Stimulated activated CD8-positive, alpha-beta memory T cell treated with anti-CD3 and anti-CD28 coated beads, Interleukin-7, amount 100 ng/mL, for 48 hours (primary cell): ENCODE measurements around the gene OXSM.
A peak's percentile ranks its signal among the peaks of the same experiment; 100 is the strongest.

ENCODE experiments used
- DNase-seq, 2 donors: peaks; one replicate each; pipeline ENCODE4 v3.0.0-alpha.2; 2020; ENCODE audit warnings: low read depth in 1 of 2; ENCODE audit errors: extremely low read depth in 1 of 2

OXSM gene

DNA sequence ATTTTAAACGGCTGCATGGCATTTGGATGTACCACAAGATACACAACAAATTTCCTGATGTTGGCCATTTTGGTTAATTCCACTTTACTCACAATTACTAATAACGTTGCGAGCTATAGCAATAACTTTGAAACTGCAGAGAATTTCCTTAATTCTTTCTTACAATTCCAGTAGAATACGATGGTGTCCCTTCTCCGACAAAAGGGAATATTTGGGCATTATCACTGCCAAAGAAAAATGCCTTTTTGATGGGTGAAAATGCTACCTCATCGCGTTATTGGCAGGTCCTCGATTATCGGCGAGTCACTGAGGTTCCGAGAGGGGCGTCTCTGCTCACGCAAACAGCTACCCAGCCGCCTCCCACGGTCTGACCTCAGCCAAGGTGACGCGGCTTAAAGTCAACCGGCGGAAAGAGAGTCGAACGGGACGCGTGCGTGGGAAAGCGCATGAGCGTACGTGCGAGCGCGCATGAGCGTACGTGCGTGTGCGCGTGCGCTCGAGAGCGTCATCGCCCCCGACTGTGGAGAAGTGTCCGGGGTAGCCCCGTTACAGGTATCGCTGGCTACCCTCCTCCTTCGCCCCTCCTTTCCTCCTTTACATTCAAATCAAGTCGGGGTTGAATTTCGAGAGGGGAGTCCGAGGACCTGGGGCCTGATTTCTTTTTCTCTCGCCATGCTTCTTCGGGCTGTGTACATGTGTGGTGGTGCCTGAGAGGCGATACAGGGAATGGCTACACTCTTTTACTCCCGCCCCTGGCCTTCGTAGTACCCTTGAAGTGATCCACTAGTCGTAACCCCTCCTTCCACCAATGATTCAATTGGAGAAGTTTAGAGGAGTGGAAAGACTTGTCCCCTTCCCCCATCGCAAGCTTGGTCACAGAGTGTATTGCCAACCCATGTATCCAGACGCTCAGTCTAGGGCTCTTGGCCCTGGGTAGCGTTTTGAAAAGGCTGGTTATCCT is at the start of gene OXSM:
Gene OXSM, plus strand, starts transcription at position 495 of the 961 bp plus-strand sequence. CDS start 931 bp downstream, outside the sequence.
- DNase-seq: peak; percentile 84 to 95

- no peak for DNase-seq
Observed at GRCh38 chr3:25744470-25744869, 45.4 kb upstream of the OXSM start.

DNA sequence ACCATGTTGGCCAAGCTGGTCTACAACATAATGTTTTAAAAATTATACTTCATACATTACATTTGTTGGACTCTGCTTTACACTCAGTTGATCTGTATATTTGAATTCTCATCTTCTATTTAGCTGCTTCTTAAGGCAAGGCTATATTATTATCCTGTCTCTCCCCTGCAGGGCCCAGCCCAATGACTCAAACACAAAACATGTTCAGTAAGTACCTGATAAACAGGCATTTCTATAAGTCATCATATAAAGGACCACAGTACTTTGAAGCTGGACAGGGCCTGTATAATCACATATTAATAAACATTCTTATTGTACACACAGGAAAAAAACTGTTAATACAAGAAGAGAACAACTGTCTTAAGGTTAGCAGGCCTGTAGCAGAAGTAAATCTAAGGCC is 42.9 kb upstream of the OXSM start:
- DNase-seq: no peak

GRCh38 chr3:25748189-25748588 is 41.7 kb upstream of the OXSM start:
- DNase-seq: no peak

- DNase-seq: no peak
Observed at GRCh38 chr3:25749031-25749581, 40.8 kb upstream of the OXSM start.

- no peak for DNase-seq
Observed at GRCh38 chr3:25751048-25751447, 38.8 kb upstream of the OXSM start.

DNA sequence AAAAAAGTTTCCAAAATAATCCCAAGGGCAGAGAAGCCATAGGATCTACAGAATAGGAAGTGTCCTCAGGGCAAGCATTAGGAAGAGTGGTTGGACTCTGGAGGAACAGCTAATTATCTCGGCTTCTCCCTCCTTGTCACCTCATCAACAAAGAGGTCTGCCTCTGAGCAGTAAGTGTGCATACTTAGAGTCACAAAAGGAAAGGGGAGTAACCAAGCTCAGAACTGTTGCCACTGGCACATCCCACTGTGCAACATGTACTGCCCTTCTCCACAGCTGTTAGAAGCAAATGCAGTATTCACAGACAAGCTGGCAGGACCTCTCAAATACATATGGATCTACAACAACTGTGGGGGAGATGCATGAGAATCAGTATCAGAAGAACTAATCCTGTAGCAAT is 38.2 kb upstream of the OXSM start:
- no peak for DNase-seq

DNA sequence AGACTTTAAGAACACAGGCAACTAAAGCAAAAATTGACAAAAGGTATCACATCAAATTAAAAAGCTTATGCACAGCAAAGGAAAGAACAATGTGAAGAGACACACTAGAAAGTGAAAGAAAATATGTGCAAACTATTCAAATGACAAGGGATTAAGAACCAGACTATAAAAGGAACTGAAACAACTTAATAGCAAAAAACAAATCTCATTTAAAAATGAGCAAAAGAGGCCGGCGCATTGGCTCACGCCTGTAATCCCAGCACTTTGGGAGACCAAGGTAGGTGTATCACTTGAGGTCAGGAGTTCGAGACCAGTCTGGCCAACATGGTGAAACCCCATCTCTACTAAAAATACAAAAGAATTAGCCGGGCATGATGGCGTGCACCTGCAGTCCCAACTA is 21.0 kb upstream of the OXSM start:
- no peak for DNase-seq

DNA sequence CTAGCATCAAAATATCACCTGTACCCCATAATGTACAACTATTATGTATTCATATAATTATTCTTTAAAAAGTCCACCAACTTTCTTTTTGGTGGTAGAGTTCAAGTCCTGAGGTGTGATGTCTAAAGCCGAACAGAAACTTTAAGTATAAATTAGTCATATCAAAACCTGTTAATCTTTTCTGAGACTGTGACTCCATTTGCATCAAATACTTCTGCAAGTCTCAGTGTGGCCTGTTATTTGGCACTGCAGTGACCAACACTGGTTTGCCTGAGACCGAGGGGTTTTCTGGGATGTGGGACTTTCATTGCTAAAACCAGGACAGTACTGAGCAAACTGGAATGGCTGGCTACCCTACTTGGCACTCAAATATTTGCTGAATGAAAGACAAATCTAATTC is 14.0 kb upstream of the OXSM start:
- no peak for DNase-seq

DNA sequence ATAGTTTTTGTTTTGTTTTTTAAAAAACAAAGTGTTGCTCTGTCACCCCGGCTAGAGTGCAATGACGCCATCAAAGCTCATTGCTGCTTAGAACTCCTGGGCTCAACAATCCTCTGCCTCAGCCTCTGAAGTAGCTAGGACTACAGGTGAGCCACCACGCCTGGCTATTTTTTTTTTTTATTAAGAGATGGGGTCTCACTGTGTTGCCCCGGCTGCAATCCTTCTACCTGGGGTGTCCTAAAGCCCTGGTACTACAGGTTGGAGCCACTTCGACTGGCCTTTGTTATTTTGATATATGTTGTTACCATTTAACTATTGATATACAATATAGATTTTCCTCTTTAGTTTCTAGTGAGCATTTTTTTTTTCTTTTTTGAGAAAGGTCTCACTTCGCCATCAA is 9.3 kb upstream of the OXSM start:
- no peak for DNase-seq

GRCh38 chr3:25781145-25781757 is 8.6 kb upstream of the OXSM start:
- no peak for DNase-seq

GRCh38 chr3:25781758-25782594 is 7.9 kb upstream of the OXSM start:
- no peak for DNase-seq

GRCh38 chr3:25782636-25782937 is 7.3 kb upstream of the OXSM start:
- DNase-seq: no peak

GRCh38 chr3:25782938-25783660 is 6.8 kb upstream of the OXSM start, which contains the start of gene NGLY1:
TSS of gene NGLY1 (minus strand) at chr3:25783443. CDS start at chr3:25783390, 53 bp downstream.
- DNase-seq: peak; percentile 66 to 68

DNA sequence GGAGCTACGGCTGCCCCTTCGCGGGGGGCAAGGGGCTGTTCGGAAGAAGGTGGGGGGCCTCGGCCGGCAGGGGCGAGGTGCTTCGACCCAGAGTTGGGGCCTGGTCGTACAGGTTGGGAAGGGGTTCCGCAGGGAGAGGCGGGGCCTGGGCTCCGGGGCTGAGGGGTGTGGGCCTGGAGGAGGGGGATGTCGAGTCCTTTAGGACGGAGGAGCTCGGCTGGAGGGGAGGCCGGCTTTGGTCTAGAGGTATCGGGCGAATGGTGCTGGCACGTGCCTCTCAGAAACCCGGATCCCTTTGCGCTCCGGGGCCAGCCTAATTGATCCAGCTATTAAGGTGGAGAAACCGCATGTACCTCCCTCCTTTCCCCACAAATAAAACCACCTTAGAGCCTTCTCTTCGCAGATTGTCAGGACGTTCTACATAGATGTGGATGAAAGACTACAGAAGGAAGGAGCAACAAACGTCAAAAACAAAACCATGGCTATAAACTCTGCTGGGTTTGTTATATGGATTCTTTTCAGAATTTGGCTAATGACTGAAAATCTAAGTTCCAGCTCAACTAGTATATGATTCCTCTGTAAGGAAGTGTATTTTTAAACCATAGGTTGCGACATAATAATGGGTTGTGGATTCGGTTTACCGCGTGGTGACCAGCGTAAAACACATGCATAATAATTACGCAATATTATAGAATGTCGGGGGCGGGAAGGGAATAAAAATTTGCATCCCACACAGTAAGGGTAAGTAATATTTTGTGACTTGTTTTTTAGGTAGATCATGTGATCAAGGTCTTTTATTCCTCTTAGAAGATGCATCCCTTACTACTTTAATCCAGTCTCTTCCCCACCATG is 6.0 kb upstream of the OXSM start:
- DNase-seq: peak in 1 of 2 donors; percentile 18

DNA sequence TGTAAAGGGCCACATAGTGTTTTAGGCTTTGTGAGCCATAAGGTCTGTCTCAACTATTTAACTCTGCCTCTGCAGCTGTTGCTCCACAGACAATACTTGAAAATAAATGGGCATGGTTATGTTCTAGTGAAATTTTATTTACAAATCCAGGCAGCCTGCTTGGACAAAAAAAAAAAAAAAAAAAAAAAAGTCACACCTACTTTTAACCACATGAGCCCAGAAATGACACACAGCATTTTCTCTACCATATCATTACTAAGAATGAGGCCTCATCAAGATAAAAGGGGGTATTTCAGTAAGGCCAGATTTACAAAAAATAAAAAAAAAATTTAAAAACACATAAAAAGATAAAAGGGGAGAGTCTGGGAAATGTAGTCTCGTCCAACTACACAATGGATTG is 4.9 kb upstream of the OXSM start:
- no peak for DNase-seq

DNA sequence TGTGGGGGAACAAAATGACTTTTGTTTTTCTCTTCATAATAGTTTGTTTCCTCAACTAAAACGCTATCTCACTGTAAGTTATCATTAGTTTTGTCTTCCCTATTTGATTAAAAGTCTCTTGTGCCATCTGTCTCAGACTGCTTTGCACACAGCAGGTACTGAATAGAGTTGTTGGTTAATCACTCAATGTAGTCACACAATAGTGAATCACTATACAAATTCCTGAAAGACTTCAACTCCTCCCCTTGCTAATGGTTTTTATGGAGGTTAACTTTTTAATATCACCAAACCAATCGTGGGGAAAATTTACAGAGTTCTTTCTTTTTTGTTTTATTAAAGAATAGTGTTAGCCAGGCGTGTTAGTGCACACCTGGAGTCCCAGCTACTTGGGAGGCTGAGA is 4.1 kb upstream of the OXSM start:
- no peak for DNase-seq

DNA sequence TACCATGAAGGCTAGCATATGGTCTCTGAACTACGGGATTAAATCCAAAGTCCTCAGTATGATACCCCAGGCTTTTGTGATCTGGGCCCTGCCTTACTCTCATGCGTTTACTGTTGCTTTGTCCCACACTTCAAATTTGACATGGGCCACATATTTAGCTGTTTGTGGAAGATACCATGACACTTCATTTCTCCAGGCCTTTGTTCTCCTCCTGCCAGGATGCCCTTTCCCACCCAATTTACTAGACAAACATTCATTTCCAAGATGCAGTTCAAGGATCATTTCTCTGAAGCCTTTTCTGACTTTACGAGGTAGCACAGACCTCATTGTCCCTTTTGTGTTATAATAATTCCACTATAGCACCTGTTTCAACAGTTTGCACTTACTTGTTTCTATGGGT is 2.2 kb upstream of the OXSM start:
- DNase-seq: no peak

GRCh38 chr3:25789209-25789595 is 688 bp upstream of the OXSM start:
- no peak for DNase-seq

DNA sequence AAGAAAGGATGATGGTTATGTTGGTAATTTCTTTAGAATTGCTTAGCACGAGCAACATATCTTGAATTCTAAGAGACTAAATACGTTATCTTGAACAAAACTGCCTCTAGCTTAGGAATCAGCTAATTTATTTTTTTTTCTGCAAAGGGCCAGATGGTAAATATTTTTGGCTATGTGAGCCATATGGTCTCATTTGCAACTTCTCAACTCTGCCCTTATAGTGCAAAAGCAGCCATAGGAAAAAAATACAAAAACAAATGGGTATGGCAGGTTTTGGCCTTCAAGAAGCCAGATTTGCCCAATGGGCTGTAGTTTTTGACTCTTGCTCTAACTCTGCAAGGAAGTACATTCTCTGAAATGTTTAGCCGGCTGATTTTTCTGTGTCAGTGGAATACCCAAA is 11.9 kb downstream of the OXSM start:
- no peak for DNase-seq
